PFSK-1 (cell line): ENCODE measurements around the gene TMEM271.

Experiments used
- POLR2AphosphoS5 ChIP-seq: IDR thresholded peaks from 2 replicates; pipeline ENCODE4 v1.6.1; 2012; ENCODE audit warnings: low read depth, mild to moderate bottlenecking, control low read depth, low read length, moderate library complexity
- SIN3A ChIP-seq: IDR thresholded peaks from 2 replicates; pipeline ENCODE4 v1.6.1; 2012; ENCODE audit warnings: mild to moderate bottlenecking, low read length, moderate library complexity, borderline replicate concordance; ENCODE audit not compliant: insufficient read depth

DNA sequence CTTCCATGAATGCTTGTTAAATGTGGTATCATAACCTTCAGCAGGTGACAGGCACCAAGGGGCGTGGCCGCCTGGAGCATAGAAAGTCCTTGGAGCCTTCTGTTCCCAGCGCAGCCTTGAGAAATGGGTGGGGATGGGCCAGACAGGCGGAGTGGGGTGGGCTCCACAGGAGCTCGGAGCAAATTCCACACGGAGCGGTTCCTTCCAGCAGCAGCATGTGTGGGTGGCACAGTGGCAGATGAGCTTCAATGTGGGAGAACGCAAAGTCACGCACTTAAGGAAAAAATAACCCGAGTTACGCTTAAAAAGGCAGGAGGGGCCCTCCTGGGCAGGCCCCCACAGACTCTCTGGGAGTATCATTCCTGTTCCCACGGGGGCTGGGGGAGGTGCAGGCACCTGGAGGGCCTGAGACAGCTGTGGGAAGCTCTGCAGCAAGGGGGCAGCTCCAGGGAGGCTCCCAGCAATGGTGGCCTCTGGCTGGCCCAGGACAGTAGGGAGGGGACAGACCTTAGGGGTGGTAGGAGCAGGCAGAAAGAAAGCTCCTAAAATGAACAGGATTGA is 15.3 kb downstream of the TMEM271 start:
- TF ChIP-seq POLR2AphosphoS5 (no peak), SIN3A (no peak)
